ENCODE results near the gene MKNK2.
"Not testable (repeated sequence)": the region's sequence is repeated elsewhere in the genome, so short reads cannot be mapped to it uniquely, and the experiment has no call there.

MKNK2 gene

GRCh38 chr19:2096480-2097202 lies 45.6 kb upstream of the MKNK2 start, which contains the start of gene IZUMO4:
IZUMO4 (plus strand) TSS chr19:2096915; CDS start chr19:2096946, 31 bp downstream.
- Histone ChIP-seq H2AFZ (ENCODE audit: low read length) (no peak within 1 kb of the TSS), H3K9ac (ENCODE audit: low read length) (peak within 1 kb of the TSS; percentile 68)

GRCh38 chr19:2096034-2096479 lies 45.0 kb upstream of the MKNK2 start, which contains the start of gene MOB3A:
MOB3A (minus strand) TSS chr19:2096326; CDS start chr19:2078560, 17,766 bp downstream.
- Histone ChIP-seq H3K4me1 (ENCODE audit: insufficient read depth, low read length, severe bottlenecking) (peaks cover 43% of the 10 kb centered on the region), H3F3A (ENCODE audit: insufficient read depth, low read length) (no peaks in the 10 kb centered on the region), H3K9ac (ENCODE audit: low read length) (peak within 1 kb of the TSS; percentile 68), H3K27ac (ENCODE audit: low read depth, low read length, poor library complexity, severe bottlenecking) (peak within 1 kb of the TSS; percentile 82), H3K79me2 (ENCODE audit: insufficient read depth, low read length) (no peaks in the 10 kb centered on the region), H3K9me2 (ENCODE audit: low read depth, low read length) (no peaks in the 10 kb centered on the region), H3K4me2 (ENCODE audit: low read length) (peak within 1 kb of the TSS; percentile 86), H3K9me3 (ENCODE audit: low read length) (no peaks in the 10 kb centered on the region), H2AFZ (ENCODE audit: low read length) (no peak within 1 kb of the TSS), H4K20me1 (ENCODE audit: insufficient read depth, low read length) (no peaks in the 10 kb centered on the region), H3K27me3 (ENCODE audit: insufficient read depth, low read length) (no peaks in the 10 kb centered on the region), H3K36me3 (ENCODE audit: insufficient read depth, low read length) (peaks cover 18% of the 10 kb centered on the region), H3K4me3 (ENCODE audit: low read depth, low read length, poor library complexity, severe bottlenecking) (peak within 1 kb of the TSS; percentile 68)
- TF ChIP-seq CTCF (IDR thresholded peaks at IDR 0.05; ENCODE audit: low read length) = 0 out of 2 replicates have a peak, but pooled peaks have one; percentile 18
- no peak for TF ChIP-seq EZH2 (IDR thresholded peaks at IDR 0.05; ENCODE audit: borderline replicate concordance, low read length)

More at GRCh38 chr19:2096480-2097202, 45.6 kb upstream of the MKNK2 start, which contains the start of gene IZUMO4:
- H3K27ac ChIP-seq (ENCODE audit: low read depth, low read length, poor library complexity, severe bottlenecking) = peak within 1 kb of the TSS; percentile 82
- no peaks in the 10 kb centered on the region for H3K79me2 ChIP-seq (ENCODE audit: insufficient read depth, low read length)
- H4K20me1 ChIP-seq (ENCODE audit: insufficient read depth, low read length) = no peaks in the 10 kb centered on the region
- H3K4me1 ChIP-seq (ENCODE audit: insufficient read depth, low read length, severe bottlenecking) = peaks cover 38% of the 10 kb centered on the region
- no peaks in the 10 kb centered on the region for H3F3A ChIP-seq (ENCODE audit: insufficient read depth, low read length)
- TF ChIP-seq CTCF (IDR thresholded peaks at IDR 0.05; ENCODE audit: low read length) = peak; percentile 23; the same call in 1 of the 2 replicates
- no peak for TF ChIP-seq EZH2 (IDR thresholded peaks at IDR 0.05; ENCODE audit: borderline replicate concordance, low read length)
- no peaks in the 10 kb centered on the region for H3K9me2 ChIP-seq (ENCODE audit: low read depth, low read length)
- peak within 1 kb of the TSS; percentile 86 for H3K4me2 ChIP-seq (ENCODE audit: low read length)
- peak within 1 kb of the TSS; percentile 68 for H3K4me3 ChIP-seq (ENCODE audit: low read depth, low read length, poor library complexity, severe bottlenecking)
- no peaks in the 10 kb centered on the region for H3K9me3 ChIP-seq (ENCODE audit: low read length)
- no peaks in the 10 kb centered on the region for H3K27me3 ChIP-seq (ENCODE audit: insufficient read depth, low read length)
- H3K36me3 ChIP-seq (ENCODE audit: insufficient read depth, low read length) = peaks cover 18% of the 10 kb centered on the region

- Histone ChIP-seq H3K27ac (ENCODE audit: low read depth, low read length, poor library complexity, severe bottlenecking) (peak overlapping the region; percentile 98), H3K4me1 (ENCODE audit: insufficient read depth, low read length, severe bottlenecking) (peaks cover 68% of the 10 kb centered on the region)
- H3K4me2 ChIP-seq (ENCODE audit: low read length); H3K9me2 ChIP-seq (ENCODE audit: low read depth, low read length); H3K27me3 ChIP-seq (ENCODE audit: insufficient read depth, low read length); H3K79me2 ChIP-seq (ENCODE audit: insufficient read depth, low read length); H4K20me1 ChIP-seq (ENCODE audit: insufficient read depth, low read length); H3F3A ChIP-seq (ENCODE audit: insufficient read depth, low read length); H3K9ac ChIP-seq (ENCODE audit: low read length); H3K4me3 ChIP-seq (ENCODE audit: low read depth, low read length, poor library complexity, severe bottlenecking); H2AFZ ChIP-seq (ENCODE audit: low read length); H3K36me3 ChIP-seq (ENCODE audit: insufficient read depth, low read length); H3K9me3 ChIP-seq (ENCODE audit: low read length): not testable (repeated sequence)
Observed at GRCh38 chr19:2091926-2092525, 41.0 kb upstream of the MKNK2 start.

Measured in OCI-LY1 (cell line).